HG03064 (cell line): ENCODE results near the gene SLC4A1AP.

Experiments
- ATAC-seq: cut with Tn5 transposase; IDR thresholded peaks from one replicate; pipeline ENCODE4 v1.9.1; 2021; ENCODE audit warnings: low read depth; ENCODE audit not compliant: unreplicated experiment

Gene SLC4A1AP

DNA sequence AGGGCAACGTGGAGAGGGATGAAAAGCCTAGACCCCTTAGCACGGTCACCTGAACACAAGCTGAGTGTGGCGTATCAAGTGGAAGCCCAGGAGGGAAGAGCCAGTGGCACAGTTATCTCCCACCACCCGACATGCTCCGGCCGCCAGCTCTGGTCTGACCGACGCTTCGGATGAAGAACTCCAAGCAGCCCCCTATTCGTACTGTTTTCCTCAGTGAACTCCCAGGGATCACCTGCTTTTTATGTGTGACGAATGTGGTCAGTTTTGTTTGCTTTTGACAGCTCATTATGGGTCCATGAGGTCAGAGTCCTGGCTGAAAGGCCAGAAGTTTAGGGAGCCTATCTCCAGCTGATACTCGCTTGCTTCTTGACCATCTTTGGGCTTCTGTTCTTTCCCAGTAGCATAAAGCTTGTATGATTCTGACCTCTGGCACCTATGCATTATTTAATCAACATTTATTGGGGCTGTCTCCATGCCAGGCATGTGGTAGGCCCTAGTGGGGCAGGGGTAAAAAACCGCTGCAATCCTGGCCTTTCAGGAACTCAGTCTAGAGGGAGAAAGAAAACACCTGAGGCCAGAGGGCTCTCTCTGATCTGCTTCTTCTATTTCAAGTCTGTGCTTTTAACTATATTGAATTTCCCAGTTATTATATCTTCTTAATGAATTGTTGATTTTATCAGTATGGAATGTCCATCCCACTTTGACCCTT lies 74.8 kb downstream of the SLC4A1AP start:
- ATAC-seq, result no peak

DNA sequence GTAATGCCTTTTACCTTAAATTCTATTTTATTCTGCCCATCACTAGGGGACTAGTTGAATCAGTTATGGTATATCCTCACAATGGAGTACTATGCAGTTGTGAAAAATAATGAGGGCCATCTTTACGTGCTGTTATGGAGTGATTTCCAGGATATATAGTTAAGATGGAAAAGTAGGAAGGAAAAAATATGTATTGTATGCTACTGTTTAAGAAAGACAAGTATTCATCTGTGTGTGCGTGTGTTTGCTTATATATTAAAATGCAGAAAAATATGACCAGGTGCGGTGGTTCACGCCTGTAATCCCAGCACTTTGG lies 75.3 kb downstream of the SLC4A1AP start:
- no peak for ATAC-seq

GRCh38 chr2:27741673-27742072 lies 78.0 kb downstream of the SLC4A1AP start:
- no peak for ATAC-seq

GRCh38 chr2:27742571-27742970 lies 78.9 kb downstream of the SLC4A1AP start:
- no peak for ATAC-seq
